Activated naive CD8-positive, alpha-beta T cell treated with anti-CD3 and anti-CD28 coated beads for 36 hours (primary cell): ENCODE data around the gene C1QTNF8. TPM values are rescaled to one million over a fixed set of nuclear protein-coding genes. Genes with fewer than 3 reads are reported as not detected.

Source experiments
- DNase-seq: peaks from one replicate; pipeline ENCODE4 v3.0.0; 2021
- H3K27ac Mint-ChIP-seq: one replicate; pipeline ENCODE4 v1.8.0; 2022; ENCODE audit warnings: mild to moderate bottlenecking, moderate library complexity, mixed read lengths
- H3K27me3 Mint-ChIP-seq: one replicate; pipeline ENCODE4 v1.8.0; 2022; ENCODE audit warnings: mild to moderate bottlenecking, mixed read lengths
- H3K36me3 Mint-ChIP-seq: one replicate; pipeline ENCODE4 v1.8.0; 2021; ENCODE audit warnings: mild to moderate bottlenecking, mixed read lengths
- H3K4me1 Mint-ChIP-seq: one replicate; pipeline ENCODE4 v1.8.0; 2021; ENCODE audit warnings: mixed read lengths
- H3K4me3 Mint-ChIP-seq: one replicate; pipeline ENCODE4 v1.8.0; 2022; ENCODE audit warnings: mild to moderate bottlenecking, moderate library complexity, mixed read lengths
- H3K9me3 Mint-ChIP-seq: one replicate; pipeline ENCODE4 v1.8.0; 2022; ENCODE audit warnings: mixed read lengths
- total RNA-seq, 2 experiments: library from RNA; stranded (reverse); gene quantifications; one replicate each; pipeline ENCODE4 v1.2.3, GENCODE V29; 2021

Gene C1QTNF8
- total RNA-seq, 2 experiments from 2014 or later: not detected

GRCh38 chr16:1071561-1072225, 24.4 kb downstream of the C1QTNF8 start:
- Mint-ChIP-seq H3K4me3 (no peak overlapping the region), H3K27me3 (peaks cover 54% of the 10 kb centered on the region), H3K4me1 (peaks cover 4% of the 10 kb centered on the region), H3K9me3 (peaks cover 5% of the 10 kb centered on the region), H3K36me3 (peaks cover 5% of the 10 kb centered on the region), H3K27ac (no peak overlapping the region)
- no peak for DNase-seq

GRCh38 chr16:1070864-1071408, 25.1 kb downstream of the C1QTNF8 start:
- no peak for DNase-seq
- Mint-ChIP-seq H3K4me1 (peaks cover 4% of the 10 kb centered on the region), H3K4me3 (no peak overlapping the region), H3K36me3 (peaks cover 5% of the 10 kb centered on the region), H3K27ac (no peak overlapping the region), H3K27me3 (peaks cover 53% of the 10 kb centered on the region), H3K9me3 (peaks cover 5% of the 10 kb centered on the region)

- H3K27me3 Mint-ChIP-seq: peaks cover 60% of the 10 kb centered on the region
- no peak overlapping the region for H3K27ac Mint-ChIP-seq
- peaks cover 5% of the 10 kb centered on the region for H3K9me3 Mint-ChIP-seq
- H3K4me1 Mint-ChIP-seq: peaks cover 4% of the 10 kb centered on the region
- H3K36me3 Mint-ChIP-seq: peaks cover 5% of the 10 kb centered on the region
- no peak for DNase-seq
- H3K4me3 Mint-ChIP-seq: no peak overlapping the region
These were observed 25.8 kb downstream of the C1QTNF8 start for GRCh38 chr16:1070084-1070863.

GRCh38 chr16:1069154-1069553, 26.9 kb downstream of the C1QTNF8 start:
- peaks cover 5% of the 10 kb centered on the region for H3K36me3 Mint-ChIP-seq
- peaks cover 5% of the 10 kb centered on the region for H3K9me3 Mint-ChIP-seq
- DNase-seq: no peak
- peaks cover 4% of the 10 kb centered on the region for H3K4me1 Mint-ChIP-seq
- no peak overlapping the region for H3K4me3 Mint-ChIP-seq
- peaks cover 64% of the 10 kb centered on the region for H3K27me3 Mint-ChIP-seq
- H3K27ac Mint-ChIP-seq: no peak overlapping the region

DNA sequence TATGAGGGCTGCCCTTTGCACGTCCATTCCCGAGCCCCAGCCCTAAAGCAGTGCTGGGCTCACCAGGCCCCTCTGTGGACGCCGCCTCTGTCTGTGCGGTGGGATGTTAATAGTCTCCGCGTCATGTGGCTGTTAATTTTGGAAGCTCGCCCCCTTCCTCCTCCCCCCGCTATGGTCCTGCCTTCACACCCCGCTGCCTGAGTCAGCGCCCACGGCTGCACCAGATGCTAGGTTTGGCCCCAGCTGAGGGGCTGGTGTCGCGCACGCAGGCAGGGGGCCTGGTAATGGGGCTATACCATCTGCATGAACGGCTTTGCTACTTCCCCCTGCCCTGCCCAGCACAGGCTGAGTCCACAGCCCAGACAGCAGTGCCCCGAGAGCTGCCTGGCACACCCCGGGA, 27.6 kb downstream of the C1QTNF8 start:
- Mint-ChIP-seq H3K4me1 (peaks cover 4% of the 10 kb centered on the region), H3K36me3 (peaks cover 5% of the 10 kb centered on the region), H3K4me3 (no peak overlapping the region), H3K27ac (no peak overlapping the region), H3K9me3 (peaks cover 5% of the 10 kb centered on the region), H3K27me3 (peaks cover 64% of the 10 kb centered on the region)
- DNase-seq: no peak

DNA sequence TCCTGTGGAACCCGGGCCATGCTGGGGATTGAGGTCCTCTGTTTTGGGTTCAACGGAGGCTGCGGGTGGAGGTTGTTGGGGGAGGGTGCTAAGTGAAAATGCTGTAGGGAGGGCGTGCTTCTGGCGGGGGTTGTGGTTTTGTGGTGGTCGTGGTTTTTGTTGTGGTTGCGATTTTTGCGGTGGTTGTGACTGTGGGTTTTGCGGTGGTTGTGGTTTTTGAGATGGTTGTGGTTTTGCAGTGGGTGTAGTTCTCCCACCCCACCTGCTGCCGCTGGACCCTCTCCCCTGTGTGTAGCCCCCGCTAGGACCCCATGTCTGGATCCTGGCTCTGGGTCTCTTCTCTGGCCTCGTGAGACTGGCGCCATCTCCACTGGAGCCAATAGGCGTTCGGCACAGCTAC, 28.4 kb downstream of the C1QTNF8 start:
- DNase-seq: no peak
- H3K27me3 Mint-ChIP-seq: peaks cover 70% of the 10 kb centered on the region
- peak overlapping the region; percentile 65 for H3K4me3 Mint-ChIP-seq
- H3K9me3 Mint-ChIP-seq: peaks cover 5% of the 10 kb centered on the region
- H3K27ac Mint-ChIP-seq: peak overlapping the region; percentile 94
- H3K4me1 Mint-ChIP-seq: peaks cover 4% of the 10 kb centered on the region
- peaks cover 5% of the 10 kb centered on the region for H3K36me3 Mint-ChIP-seq

DNA sequence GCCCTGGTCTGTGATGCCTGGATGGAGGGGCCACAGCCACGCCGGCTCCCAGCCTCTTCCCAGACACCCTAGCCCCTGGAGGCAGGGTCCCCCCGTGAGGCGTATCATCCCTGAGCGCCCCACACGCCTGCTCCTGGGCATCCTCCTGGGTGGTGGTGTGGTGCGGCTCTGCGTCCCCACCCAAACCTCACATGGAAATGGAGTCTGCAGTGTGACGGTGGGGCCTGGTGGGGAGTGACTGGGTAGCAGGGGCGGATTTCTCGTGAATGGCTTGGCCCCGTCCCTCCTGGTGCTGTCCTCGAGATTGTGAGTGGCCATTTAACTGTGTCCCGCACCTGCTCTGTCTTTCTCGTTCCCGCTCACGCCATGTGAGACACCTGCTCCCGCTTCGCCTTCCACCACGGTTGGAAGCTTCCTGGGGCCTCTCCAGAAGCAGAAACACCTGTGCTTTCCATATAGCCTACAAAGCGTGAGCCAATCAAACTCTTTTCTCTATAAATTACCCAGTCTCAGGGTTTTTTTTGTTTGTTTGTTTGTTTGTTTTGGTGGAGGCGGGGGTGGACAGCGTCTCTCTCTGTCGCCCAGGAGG, 29.4 kb downstream of the C1QTNF8 start:
- Mint-ChIP-seq H3K4me3 (no peak overlapping the region), H3K9me3 (peaks cover 5% of the 10 kb centered on the region), H3K27me3 (peaks cover 66% of the 10 kb centered on the region), H3K27ac (no peak overlapping the region), H3K36me3 (peaks cover 5% of the 10 kb centered on the region), H3K4me1 (peaks cover 4% of the 10 kb centered on the region)
- no peak for DNase-seq

GRCh38 chr16:1065469-1066128, 30.4 kb downstream of the C1QTNF8 start:
- Mint-ChIP-seq H3K4me1 (peaks cover 4% of the 10 kb centered on the region), H3K9me3 (peaks cover 5% of the 10 kb centered on the region), H3K27ac (no peak overlapping the region), H3K27me3 (peaks cover 59% of the 10 kb centered on the region), H3K4me3 (no peak overlapping the region), H3K36me3 (peaks cover 5% of the 10 kb centered on the region)
- DNase-seq: no peak

- no peak overlapping the region for H3K4me3 Mint-ChIP-seq
- H3K36me3 Mint-ChIP-seq: peaks cover 5% of the 10 kb centered on the region
- no peak overlapping the region for H3K27ac Mint-ChIP-seq
- DNase-seq: no peak
- peaks cover 4% of the 10 kb centered on the region for H3K4me1 Mint-ChIP-seq
- peaks cover 9% of the 10 kb centered on the region for H3K9me3 Mint-ChIP-seq
- H3K27me3 Mint-ChIP-seq: peaks cover 50% of the 10 kb centered on the region
These were observed 32.3 kb downstream of the C1QTNF8 start for GRCh38 chr16:1063728-1064127.

DNA sequence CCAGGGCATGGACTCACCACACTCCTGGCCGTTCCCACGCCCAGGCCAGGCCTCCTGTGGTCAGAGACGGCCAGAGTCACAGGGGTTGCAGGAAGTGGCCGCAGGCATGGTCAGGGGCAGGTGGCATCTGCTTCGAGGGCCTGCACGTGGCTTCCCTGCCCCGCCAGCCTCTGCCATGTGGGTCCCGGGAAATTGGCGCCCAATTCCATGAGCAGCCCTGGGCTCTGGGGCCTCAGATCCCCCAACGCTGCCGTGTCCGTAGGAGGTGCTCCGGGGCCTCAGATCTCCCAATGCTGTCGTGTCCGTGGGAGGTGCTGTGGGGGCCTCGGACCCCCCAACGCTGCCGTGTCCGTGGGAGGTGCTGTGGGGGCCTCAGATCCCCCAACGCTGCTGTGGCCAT, 33.1 kb downstream of the C1QTNF8 start:
- Mint-ChIP-seq H3K4me3 (no peak overlapping the region), H3K27me3 (peaks cover 44% of the 10 kb centered on the region), H3K36me3 (peaks cover 5% of the 10 kb centered on the region), H3K4me1 (peaks cover 4% of the 10 kb centered on the region), H3K9me3 (peaks cover 9% of the 10 kb centered on the region), H3K27ac (no peak overlapping the region)
- no peak for DNase-seq

GRCh38 chr16:1061769-1062505, 34.1 kb downstream of the C1QTNF8 start:
- Mint-ChIP-seq H3K36me3 (no peaks in the 10 kb centered on the region), H3K9me3 (peaks cover 5% of the 10 kb centered on the region), H3K27me3 (peaks cover 35% of the 10 kb centered on the region), H3K4me1 (no peaks in the 10 kb centered on the region), H3K4me3 (no peak overlapping the region), H3K27ac (no peak overlapping the region)
- no peak for DNase-seq

- no peaks in the 10 kb centered on the region for H3K4me1 Mint-ChIP-seq
- peaks cover 5% of the 10 kb centered on the region for H3K9me3 Mint-ChIP-seq
- no peaks in the 10 kb centered on the region for H3K36me3 Mint-ChIP-seq
- DNase-seq: no peak
- no peak overlapping the region for H3K4me3 Mint-ChIP-seq
- H3K27ac Mint-ChIP-seq: no peak overlapping the region
- H3K27me3 Mint-ChIP-seq: peaks cover 25% of the 10 kb centered on the region
These were observed 35.4 kb downstream of the C1QTNF8 start for GRCh38 chr16:1060416-1061340.

GRCh38 chr16:1059310-1059709, 36.7 kb downstream of the C1QTNF8 start:
- no peaks in the 10 kb centered on the region for H3K36me3 Mint-ChIP-seq
- no peak overlapping the region for H3K27ac Mint-ChIP-seq
- peaks cover 5% of the 10 kb centered on the region for H3K9me3 Mint-ChIP-seq
- no peak for DNase-seq
- no peak overlapping the region for H3K4me3 Mint-ChIP-seq
- peaks cover 11% of the 10 kb centered on the region for H3K27me3 Mint-ChIP-seq
- peaks cover 2% of the 10 kb centered on the region for H3K4me1 Mint-ChIP-seq
